Loucy (cell line): ENCODE measurements around the gene MRPS6.

Source experiments
- H2AFZ ChIP-seq: fragments of 200-600 bp; sonication (generic); 2 replicates; pipeline ENCODE4 v1.6.0; 2016; ENCODE audit warnings: antibody characterized with exemption, mild to moderate bottlenecking, low read length, moderate library complexity
- H3F3A ChIP-seq: fragments of 200-600 bp; 2 replicates; pipeline ENCODE4 v1.6.0; 2016; ENCODE audit warnings: antibody characterized with exemption, low read depth, mild to moderate bottlenecking
- H3K27me3 ChIP-seq: fragments of 200-600 bp; sonication (generic); 2 replicates; pipeline ENCODE4 v1.6.1; 2014; ENCODE audit warnings: low read length, mild to moderate bottlenecking; ENCODE audit not compliant: insufficient read depth, poor library complexity, severe bottlenecking
- H3K36me3 ChIP-seq: fragments of 200-600 bp; sonication (generic); 2 replicates; pipeline ENCODE4 v1.6.1; 2016; ENCODE audit warnings: low read length; ENCODE audit not compliant: insufficient read depth
- H3K4me1 ChIP-seq: fragments of 200-600 bp; sonication (generic); 2 replicates; pipeline ENCODE4 v1.5.1; 2014; ENCODE audit warnings: low read length, mild to moderate bottlenecking; ENCODE audit not compliant: insufficient read depth, poor library complexity, severe bottlenecking
- H3K4me2 ChIP-seq: fragments of 200-600 bp; sonication (generic); 2 replicates; pipeline ENCODE4 v1.6.0; 2014; ENCODE audit warnings: antibody characterized with exemption, low read length, low read depth, mild to moderate bottlenecking; ENCODE audit not compliant: poor library complexity, severe bottlenecking
- H3K4me3 ChIP-seq: fragments of 200-600 bp; sonication (generic); 2 replicates; pipeline ENCODE4 v1.5.1; 2014; ENCODE audit warnings: low read length, mild to moderate bottlenecking, mixed read lengths; ENCODE audit not compliant: poor library complexity, severe bottlenecking
- H3K79me2 ChIP-seq: fragments of 200-600 bp; sonication (generic); 2 replicates; pipeline ENCODE4 v1.6.1; 2014; ENCODE audit warnings: low read length; ENCODE audit not compliant: insufficient read depth
- H3K9ac ChIP-seq: fragments of 200-600 bp; sonication (generic); 2 replicates; pipeline ENCODE4 v1.6.0; 2014; ENCODE audit warnings: mild to moderate bottlenecking, low read depth, low read length, moderate library complexity; ENCODE audit not compliant: poor library complexity, severe bottlenecking
- H3K9me2 ChIP-seq: fragments of 200-600 bp; sonication (generic); replicated peaks from 2 replicates; pipeline ENCODE4 v1.6.1; 2016; ENCODE audit warnings: low read depth, low read length, mixed read lengths
- H3K9me3 ChIP-seq: fragments of 200-600 bp; sonication (generic); 2 replicates; pipeline ENCODE4 v1.6.1; 2014; ENCODE audit warnings: mild to moderate bottlenecking, antibody characterized with exemption, low read length, low read depth; ENCODE audit not compliant: insufficient read depth
- H4K20me1 ChIP-seq: fragments of 200-600 bp; sonication (generic); 2 replicates; pipeline ENCODE4 v1.6.0; 2014; ENCODE audit warnings: antibody characterized with exemption, low read length, mild to moderate bottlenecking; ENCODE audit not compliant: insufficient read depth, poor library complexity, severe bottlenecking
- CTCF ChIP-seq: fragments of 200-600 bp; sonication (generic); conservative IDR thresholded peaks from 2 replicates; pipeline ENCODE4 v1.5.1; 2014; ENCODE audit warnings: mild to moderate bottlenecking, antibody characterized with exemption, low read length
- EZH2phosphoT487 ChIP-seq: fragments of 200-600 bp; IDR thresholded peaks from 2 replicates; pipeline ENCODE4 v1.6.1; 2018; ENCODE audit warnings: antibody characterized with exemption, mild to moderate bottlenecking, moderate library complexity, borderline replicate concordance

Gene MRPS6

GRCh38 chr21:34112316-34113033, 39.1 kb downstream of the MRPS6 start:
- TF ChIP-seq CTCF = no peak
- no peak for TF ChIP-seq EZH2phosphoT487
- Histone ChIP-seq H3K9ac (no peak overlapping the region), H3K9me2 (no peaks in the 10 kb centered on the region), H3K4me2 (no peak overlapping the region), H3K9me3 (no peaks in the 10 kb centered on the region), H3K27me3 (no peaks in the 10 kb centered on the region), H3K4me1 (no peaks in the 10 kb centered on the region), H4K20me1 (peaks cover 17% of the 10 kb centered on the region), H3K36me3 (no peaks in the 10 kb centered on the region), H3K4me3 (no peak overlapping the region), H3F3A (no peaks in the 10 kb centered on the region), H2AFZ (no peak overlapping the region), H3K79me2 (peaks cover 100% of the 10 kb centered on the region)

- TF ChIP-seq EZH2phosphoT487 (no peak), CTCF (no peak)
- Histone ChIP-seq H3K36me3 (no peaks in the 10 kb centered on the region), H4K20me1 (peaks cover 14% of the 10 kb centered on the region), H3K9me2 (no peaks in the 10 kb centered on the region), H3K27me3 (no peaks in the 10 kb centered on the region), H3K4me2 (no peak overlapping the region), H3K4me3 (no peak overlapping the region), H3K79me2 (peaks cover 98% of the 10 kb centered on the region), H3K4me1 (no peaks in the 10 kb centered on the region), H2AFZ (no peak overlapping the region), H3K9ac (no peak overlapping the region), H3K9me3 (no peaks in the 10 kb centered on the region), H3F3A (no peaks in the 10 kb centered on the region)
Observed at GRCh38 chr21:34113842-34114241, 40.5 kb downstream of the MRPS6 start.

- Histone ChIP-seq H3K27me3 (no peaks in the 10 kb centered on the region), H2AFZ (no peak overlapping the region), H3K4me1 (no peaks in the 10 kb centered on the region), H3K9ac (no peak overlapping the region), H3K9me3 (no peaks in the 10 kb centered on the region), H3K79me2 (peaks cover 98% of the 10 kb centered on the region), H3K4me3 (no peak overlapping the region), H3K4me2 (no peak overlapping the region), H4K20me1 (peaks cover 14% of the 10 kb centered on the region), H3F3A (no peaks in the 10 kb centered on the region), H3K9me2 (no peaks in the 10 kb centered on the region), H3K36me3 (no peaks in the 10 kb centered on the region)
- TF ChIP-seq EZH2phosphoT487 (no peak), CTCF (no peak)
Observed at GRCh38 chr21:34115160-34115559, 41.8 kb downstream of the MRPS6 start.
